Measurements from ENCODE around the gene DEFB131B. TPM values are rescaled to one million over a fixed set of nuclear protein-coding genes. Genes with fewer than 3 reads are reported as not detected.

Gene DEFB131B
- total and polyA plus RNA-seq, 4 donors = not detected

- Histone ChIP-seq H3K4me3 (no peak overlapping the region), H3K36me3 (ENCODE audit: control insufficient read depth in 4 of 4, insufficient read depth in 4 of 4, low read length in 4 of 4) (peaks cover 7 to 34% (median 26%) of the 10 kb centered on the region in 4 donors), H3K27me3 (ENCODE audit: control insufficient read depth in 3 of 3, insufficient read depth in 3 of 3, low read length in 2 of 3) (no peaks in the 10 kb centered on the region), H3K4me1 (ENCODE audit: control insufficient read depth in 5 of 5, insufficient read depth in 5 of 5, low read length in 5 of 5) (no peaks in the 10 kb centered on the region), H3K27ac (ENCODE audit: low read depth in 1 of 2, low read length in 1 of 2) (no peak overlapping the region), H3K9ac (ENCODE audit: insufficient read depth in 1 of 2, low read length in 2 of 2) (no peak overlapping the region), H3K9me3 (ENCODE audit: control insufficient read depth in 4 of 4, insufficient read depth in 3 of 4, low read length in 3 of 4) (peaks cover 0 to 2% (median 0%) of the 10 kb centered on the region in 4 donors)
- ATAC-seq (ENCODE audit: insufficient read depth, low FRiP score) (no peak), DNase-seq (no peak)
- TF ChIP-seq CTCF (IDR thresholded peaks at IDR 0.05; ENCODE audit: control extremely low read depth, extremely low read depth) = no peak
- 93 to 97% methylated on average over 7 of the region's 7 CpGs for WGBS, 2 donors
Measured at GRCh38 chr11:71914617-71915189, 36.5 kb downstream of the DEFB131B start.

GRCh38 chr11:71917646-71918140 is 39.4 kb downstream of the DEFB131B start:
- DNase-seq = no peak
- Histone ChIP-seq H3K9me3 (ENCODE audit: control insufficient read depth in 4 of 4, insufficient read depth in 3 of 4, low read length in 3 of 4) (no peaks in the 10 kb centered on the region), H3K27me3 (ENCODE audit: control insufficient read depth in 3 of 3, insufficient read depth in 3 of 3, low read length in 2 of 3) (no peaks in the 10 kb centered on the region), H3K27ac (ENCODE audit: low read depth in 1 of 2, low read length in 1 of 2) (no peak overlapping the region), H3K4me1 (ENCODE audit: control insufficient read depth in 5 of 5, insufficient read depth in 5 of 5, low read length in 5 of 5) (no peaks in the 10 kb centered on the region), H3K4me3 (no peak overlapping the region), H3K36me3 (ENCODE audit: control insufficient read depth in 4 of 4, insufficient read depth in 4 of 4, low read length in 4 of 4) (peaks cover 7 to 37% (median 22%) of the 10 kb centered on the region in 4 donors), H3K9ac (ENCODE audit: insufficient read depth in 1 of 2, low read length in 2 of 2) (no peak overlapping the region)
- 93 to 94% methylated on average over 9 of the region's 9 CpGs for WGBS, 2 donors
- ATAC-seq (ENCODE audit: insufficient read depth, low FRiP score) = no peak
- TF ChIP-seq CTCF (IDR thresholded peaks at IDR 0.05; ENCODE audit: control extremely low read depth, extremely low read depth) = no peak

GRCh38 chr11:71927820-71928736 is 49.8 kb downstream of the DEFB131B start, which contains the start of gene XNDC1N:
XNDC1N (minus strand) TSS chr11:71928594; CDS start chr11:71923353, 5,241 bp downstream.
- H3K4me1 ChIP-seq (ENCODE audit: control insufficient read depth in 5 of 5, insufficient read depth in 5 of 5, low read length in 5 of 5) = peaks cover 0 to 21% (median 10%) of the 10 kb centered on the region in 5 donors
- peak within 1 kb of the TSS; percentile 86 for H3K4me3 ChIP-seq
- no peak for TF ChIP-seq CTCF (IDR thresholded peaks at IDR 0.05; ENCODE audit: control extremely low read depth, extremely low read depth)
- ATAC-seq (ENCODE audit: insufficient read depth, low FRiP score) (peak; percentile 93), DNase-seq (peak in 2 of 3 donors; percentile 89 to 96)
- peak within 1 kb of the TSS; percentile 79 to 91 for H3K27ac ChIP-seq (ENCODE audit: low read depth in 1 of 2, low read length in 1 of 2)
- WGBS, 2 donors = 0 to 1% methylated on average over 40 of the region's 40 CpGs
- H3K27me3 ChIP-seq (ENCODE audit: control insufficient read depth in 3 of 3, insufficient read depth in 3 of 3, low read length in 2 of 3) = no peaks in the 10 kb centered on the region
- H3K36me3 ChIP-seq (ENCODE audit: control insufficient read depth in 4 of 4, insufficient read depth in 4 of 4, low read length in 4 of 4) = peaks cover 0 to 6% (median 1%) of the 10 kb centered on the region in 4 donors
- peak within 1 kb of the TSS; percentile 73 to 84 for H3K9ac ChIP-seq (ENCODE audit: insufficient read depth in 1 of 2, low read length in 2 of 2)
- no peaks in the 10 kb centered on the region for H3K9me3 ChIP-seq (ENCODE audit: control insufficient read depth in 4 of 4, insufficient read depth in 3 of 4, low read length in 3 of 4)
